Measurements from ENCODE around the gene ST3GAL3.

Gene ST3GAL3

GRCh38 chr1:43806183-43806582 is 98.8 kb downstream of the ST3GAL3 start:
- Histone ChIP-seq H3K9me3 (ENCODE audit: insufficient read depth, low read depth, low read length) (peaks cover 10% of the 10 kb centered on the region; the same call in 1 of the 2 replicates), H3K9ac (ENCODE audit: low read depth, low read length) (no peak overlapping the region), H3K36me3 (ENCODE audit: insufficient read depth, low read length) (no peaks in the 10 kb centered on the region), H3K27ac (ENCODE audit: low read depth, low read length) (no peak overlapping the region), H3K4me3 (ENCODE audit: low read length) (no peak overlapping the region), H3K4me1 (ENCODE audit: insufficient read depth, low read length) (peaks cover 14% of the 10 kb centered on the region), H3K27me3 (ENCODE audit: insufficient read depth, low read length) (no peaks in the 10 kb centered on the region)
- WGBS, result 92% methylated on average over 2 of the region's 2 CpGs

- WGBS, result 87% methylated on average over 2 of the region's 2 CpGs
Measured at GRCh38 chr1:43809097-43809673, 101.8 kb downstream of the ST3GAL3 start.

GRCh38 chr1:43812579-43812978 is 105.2 kb downstream of the ST3GAL3 start:
- peaks cover 14% of the 10 kb centered on the region for H3K4me1 ChIP-seq (ENCODE audit: insufficient read depth, low read length)
- H3K36me3 ChIP-seq (ENCODE audit: insufficient read depth, low read length), result 0 out of 2 replicates have a peak, but pooled peaks cover 4% of the 10 kb centered on the region
- no peak overlapping the region for H3K27ac ChIP-seq (ENCODE audit: low read depth, low read length)
- no peak overlapping the region for H3K9ac ChIP-seq (ENCODE audit: low read depth, low read length)
- peaks cover 10% of the 10 kb centered on the region; the same call in 1 of the 2 replicates for H3K9me3 ChIP-seq (ENCODE audit: insufficient read depth, low read depth, low read length)
- WGBS, result 74% methylated on average over 3 of the region's 3 CpGs
- no peaks in the 10 kb centered on the region for H3K27me3 ChIP-seq (ENCODE audit: insufficient read depth, low read length)
- H3K4me3 ChIP-seq (ENCODE audit: low read length), result no peak overlapping the region

More at GRCh38 chr1:43809097-43809673, 101.8 kb downstream of the ST3GAL3 start:
- Histone ChIP-seq H3K4me3 (ENCODE audit: low read length) (no peak overlapping the region), H3K9me3 (ENCODE audit: insufficient read depth, low read depth, low read length) (peaks cover 10% of the 10 kb centered on the region; the same call in 1 of the 2 replicates), H3K27ac (ENCODE audit: low read depth, low read length) (no peak overlapping the region), H3K4me1 (ENCODE audit: insufficient read depth, low read length) (peaks cover 21% of the 10 kb centered on the region), H3K36me3 (ENCODE audit: insufficient read depth, low read length) (no peaks in the 10 kb centered on the region), H3K9ac (ENCODE audit: low read depth, low read length) (no peak overlapping the region), H3K27me3 (ENCODE audit: insufficient read depth, low read length) (no peaks in the 10 kb centered on the region)

- peaks cover 14% of the 10 kb centered on the region for H3K4me1 ChIP-seq (ENCODE audit: insufficient read depth, low read length)
- H3K9me3 ChIP-seq (ENCODE audit: insufficient read depth, low read depth, low read length), result peaks cover 13% of the 10 kb centered on the region; the same call in 1 of the 2 replicates
- peaks cover 4% of the 10 kb centered on the region; the same call in 1 of the 2 replicates for H3K36me3 ChIP-seq (ENCODE audit: insufficient read depth, low read length)
- no peak overlapping the region for H3K9ac ChIP-seq (ENCODE audit: low read depth, low read length)
- no peak overlapping the region for H3K27ac ChIP-seq (ENCODE audit: low read depth, low read length)
- 97% methylated on average over 2 of the region's 2 CpGs for WGBS
- no peak overlapping the region for H3K4me3 ChIP-seq (ENCODE audit: low read length)
- no peaks in the 10 kb centered on the region for H3K27me3 ChIP-seq (ENCODE audit: insufficient read depth, low read length)
Measured at GRCh38 chr1:43814401-43814800, 107.1 kb downstream of the ST3GAL3 start.

- Histone ChIP-seq H3K4me3 (ENCODE audit: low read length) (no peak overlapping the region), H3K4me1 (ENCODE audit: insufficient read depth, low read length) (peaks cover 13% of the 10 kb centered on the region), H3K9me3 (ENCODE audit: insufficient read depth, low read depth, low read length) (peaks cover 12% of the 10 kb centered on the region; the same call in 1 of the 2 replicates), H3K27me3 (ENCODE audit: insufficient read depth, low read length) (no peaks in the 10 kb centered on the region), H3K9ac (ENCODE audit: low read depth, low read length) (no peak overlapping the region), H3K27ac (ENCODE audit: low read depth, low read length) (no peak overlapping the region), H3K36me3 (ENCODE audit: insufficient read depth, low read length) (peaks cover 4% of the 10 kb centered on the region; the same call in 1 of the 2 replicates)
Measured at GRCh38 chr1:43817304-43817939, 110.1 kb downstream of the ST3GAL3 start.

GRCh38 chr1:43818691-43819090 is 111.4 kb downstream of the ST3GAL3 start:
- H3K9me3 ChIP-seq (ENCODE audit: insufficient read depth, low read depth, low read length), result peaks cover 12% of the 10 kb centered on the region; the same call in 1 of the 2 replicates
- H3K9ac ChIP-seq (ENCODE audit: low read depth, low read length), result no peak overlapping the region
- H3K27ac ChIP-seq (ENCODE audit: low read depth, low read length), result no peak overlapping the region
- H3K27me3 ChIP-seq (ENCODE audit: insufficient read depth, low read length), result no peaks in the 10 kb centered on the region
- peaks cover 4% of the 10 kb centered on the region; the same call in 1 of the 2 replicates for H3K36me3 ChIP-seq (ENCODE audit: insufficient read depth, low read length)
- WGBS, result 94% methylated on average over 1 of the region's 1 CpG
- H3K4me3 ChIP-seq (ENCODE audit: low read length), result no peak overlapping the region
- H3K4me1 ChIP-seq (ENCODE audit: insufficient read depth, low read length), result peaks cover 8% of the 10 kb centered on the region; the same call in 1 of the 2 replicates

- Histone ChIP-seq H3K4me3 (ENCODE audit: low read length) (no peak overlapping the region), H3K36me3 (ENCODE audit: insufficient read depth, low read length) (peaks cover 4% of the 10 kb centered on the region; the same call in 1 of the 2 replicates), H3K4me1 (ENCODE audit: insufficient read depth, low read length) (peaks cover 8% of the 10 kb centered on the region; the same call in 1 of the 2 replicates), H3K9ac (ENCODE audit: low read depth, low read length) (no peak overlapping the region), H3K27ac (ENCODE audit: low read depth, low read length) (no peak overlapping the region), H3K27me3 (ENCODE audit: insufficient read depth, low read length) (no peaks in the 10 kb centered on the region), H3K9me3 (ENCODE audit: insufficient read depth, low read depth, low read length) (peaks cover 12% of the 10 kb centered on the region; the same call in 1 of the 2 replicates)
- WGBS, result 100% methylated on average over 3 of the region's 4 CpGs
Measured at GRCh38 chr1:43819357-43819756, 112.0 kb downstream of the ST3GAL3 start.

- H3K27me3 ChIP-seq (ENCODE audit: insufficient read depth, low read length), result no peaks in the 10 kb centered on the region
- H3K4me1 ChIP-seq (ENCODE audit: insufficient read depth, low read length), result peaks cover 8% of the 10 kb centered on the region; the same call in 1 of the 2 replicates
- 76% methylated on average over 5 of the region's 5 CpGs for WGBS
- no peak overlapping the region for H3K4me3 ChIP-seq (ENCODE audit: low read length)
- H3K27ac ChIP-seq (ENCODE audit: low read depth, low read length), result no peak overlapping the region
- H3K9me3 ChIP-seq (ENCODE audit: insufficient read depth, low read depth, low read length), result peaks cover 12% of the 10 kb centered on the region; the same call in 1 of the 2 replicates
- no peak overlapping the region for H3K9ac ChIP-seq (ENCODE audit: low read depth, low read length)
- H3K36me3 ChIP-seq (ENCODE audit: insufficient read depth, low read length), result no peaks in the 10 kb centered on the region; the same call in 1 of the 2 replicates
Measured at GRCh38 chr1:43821471-43821870, 114.1 kb downstream of the ST3GAL3 start.

- H3K27ac ChIP-seq (ENCODE audit: low read depth, low read length), result no peak overlapping the region
- no peak overlapping the region for H3K9ac ChIP-seq (ENCODE audit: low read depth, low read length)
- no peak overlapping the region for H3K4me3 ChIP-seq (ENCODE audit: low read length)
- peaks cover 8% of the 10 kb centered on the region; the same call in 1 of the 2 replicates for H3K4me1 ChIP-seq (ENCODE audit: insufficient read depth, low read length)
- no peaks in the 10 kb centered on the region for H3K27me3 ChIP-seq (ENCODE audit: insufficient read depth, low read length)
- 72% methylated on average over 3 of the region's 3 CpGs for WGBS
- H3K9me3 ChIP-seq (ENCODE audit: insufficient read depth, low read depth, low read length), result peaks cover 12% of the 10 kb centered on the region; the same call in 1 of the 2 replicates
- H3K36me3 ChIP-seq (ENCODE audit: insufficient read depth, low read length), result no peaks in the 10 kb centered on the region; the same call in 1 of the 2 replicates
Measured at GRCh38 chr1:43822040-43822690, 114.8 kb downstream of the ST3GAL3 start.

- no peaks in the 10 kb centered on the region for H3K27me3 ChIP-seq (ENCODE audit: insufficient read depth, low read length)
- H3K9me3 ChIP-seq (ENCODE audit: insufficient read depth, low read depth, low read length), result no peaks in the 10 kb centered on the region
- no peak overlapping the region for H3K9ac ChIP-seq (ENCODE audit: low read depth, low read length)
- WGBS, result 86% methylated on average over 1 of the region's 1 CpG
- H3K36me3 ChIP-seq (ENCODE audit: insufficient read depth, low read length), result no peaks in the 10 kb centered on the region
- no peak overlapping the region for H3K4me3 ChIP-seq (ENCODE audit: low read length)
- H3K4me1 ChIP-seq (ENCODE audit: insufficient read depth, low read length), result peaks cover 8% of the 10 kb centered on the region; the same call in 1 of the 2 replicates
- no peak overlapping the region for H3K27ac ChIP-seq (ENCODE audit: low read depth, low read length)
Measured at GRCh38 chr1:43824795-43825194, 117.5 kb downstream of the ST3GAL3 start.

GRCh38 chr1:43828574-43828973 is 121.2 kb downstream of the ST3GAL3 start:
- Histone ChIP-seq H3K27me3 (ENCODE audit: insufficient read depth, low read length) (no peaks in the 10 kb centered on the region), H3K4me1 (ENCODE audit: insufficient read depth, low read length) (0 out of 2 replicates have a peak, but pooled peaks cover 2% of the 10 kb centered on the region), H3K36me3 (ENCODE audit: insufficient read depth, low read length) (no peaks in the 10 kb centered on the region), H3K4me3 (ENCODE audit: low read length) (no peak overlapping the region), H3K27ac (ENCODE audit: low read depth, low read length) (no peak overlapping the region), H3K9me3 (ENCODE audit: insufficient read depth, low read depth, low read length) (no peaks in the 10 kb centered on the region), H3K9ac (ENCODE audit: low read depth, low read length) (no peak overlapping the region)
- 100% methylated on average over 1 of the region's 1 CpG for WGBS
